ENCODE data around the gene MED19.
"Not testable (repeated sequence)": the region's sequence is repeated elsewhere in the genome, so short reads cannot be mapped to it uniquely, and the experiment has no call there.

Gene MED19

DNA sequence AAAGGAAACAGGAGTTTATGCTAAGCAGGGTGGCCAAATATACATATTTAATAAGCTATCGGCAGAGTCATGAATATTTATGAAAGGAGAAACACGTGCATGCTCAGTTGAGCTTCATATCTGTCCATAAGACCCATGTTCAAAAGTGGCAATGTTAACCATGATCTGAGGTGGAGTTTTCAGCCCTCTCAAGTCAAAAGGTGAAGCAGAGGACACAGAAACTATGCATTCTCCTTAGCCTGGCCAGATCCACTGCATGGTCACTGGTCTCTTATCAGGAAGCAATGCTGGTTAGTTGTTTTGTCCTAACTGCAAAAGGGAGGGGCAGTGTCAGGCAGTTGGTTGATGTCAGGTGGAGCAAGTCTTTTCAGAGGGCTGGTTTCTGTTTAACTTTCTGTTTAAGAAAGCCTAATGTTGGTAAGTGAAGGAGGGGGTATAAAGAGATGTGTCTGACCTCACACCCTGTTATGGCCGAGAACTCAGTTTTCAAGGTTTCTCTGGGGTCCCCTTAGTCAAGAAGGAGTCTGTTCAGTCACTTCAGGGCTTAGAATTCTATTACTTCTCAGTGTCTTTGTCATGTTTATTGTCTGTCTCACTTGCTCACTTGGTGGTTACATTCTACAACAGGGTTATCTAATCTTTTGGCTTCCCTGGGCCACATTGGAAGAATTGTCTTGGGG is 23.7 kb upstream of the MED19 start:
- Histone ChIP-seq H3K9me3 (replicated peaks; ENCODE audit: low read length) (no peaks in the 10 kb centered on the region), H3K9ac (ENCODE audit: low read depth, low read length) (no peak overlapping the region), H3K4me2 (ENCODE audit: low read length) (no peak overlapping the region)

DNA sequence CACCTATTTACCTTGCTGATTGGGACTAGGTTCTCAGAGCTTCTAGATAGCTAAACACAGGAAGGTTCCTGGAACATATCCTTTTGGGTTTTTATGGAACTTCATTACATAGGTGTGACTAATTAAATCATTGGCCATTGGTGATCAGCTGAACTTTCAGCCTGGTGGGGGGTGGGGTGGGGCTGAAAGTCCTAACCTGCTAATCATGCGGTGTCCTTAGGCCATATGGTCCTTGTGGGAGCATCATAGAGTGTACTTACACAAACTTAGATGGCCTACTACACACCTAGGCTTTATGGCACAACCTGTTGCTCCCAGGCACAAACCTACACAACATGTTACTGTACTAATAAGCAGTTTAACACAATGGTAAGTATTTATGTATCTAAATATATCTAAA is 20.6 kb upstream of the MED19 start:
- Histone ChIP-seq H3K4me3 (ENCODE audit: low read length) (no peak overlapping the region), H3K4me2 (ENCODE audit: low read length) (no peak overlapping the region), H3K36me3 (ENCODE audit: insufficient read depth, low read length) (peaks cover 9% of the 10 kb centered on the region), H3K4me1 (ENCODE audit: control insufficient read depth, insufficient read depth, low read length) (no peaks in the 10 kb centered on the region), H3K9ac (ENCODE audit: low read depth, low read length) (no peak overlapping the region), H3K9me3 (replicated peaks; ENCODE audit: low read length) (no peaks in the 10 kb centered on the region), H3K27me3 (ENCODE audit: control insufficient read depth, insufficient read depth, low read length) (no peaks in the 10 kb centered on the region)

More for the DNA sequence above, 23.7 kb upstream of the MED19 start:
- Histone ChIP-seq H3K4me1 (ENCODE audit: control insufficient read depth, insufficient read depth, low read length) (peaks cover 1% of the 10 kb centered on the region), H3K4me3 (ENCODE audit: low read length) (no peak overlapping the region), H3K36me3 (ENCODE audit: insufficient read depth, low read length) (peaks cover 22% of the 10 kb centered on the region), H3K27me3 (ENCODE audit: control insufficient read depth, insufficient read depth, low read length) (no peaks in the 10 kb centered on the region)

DNA sequence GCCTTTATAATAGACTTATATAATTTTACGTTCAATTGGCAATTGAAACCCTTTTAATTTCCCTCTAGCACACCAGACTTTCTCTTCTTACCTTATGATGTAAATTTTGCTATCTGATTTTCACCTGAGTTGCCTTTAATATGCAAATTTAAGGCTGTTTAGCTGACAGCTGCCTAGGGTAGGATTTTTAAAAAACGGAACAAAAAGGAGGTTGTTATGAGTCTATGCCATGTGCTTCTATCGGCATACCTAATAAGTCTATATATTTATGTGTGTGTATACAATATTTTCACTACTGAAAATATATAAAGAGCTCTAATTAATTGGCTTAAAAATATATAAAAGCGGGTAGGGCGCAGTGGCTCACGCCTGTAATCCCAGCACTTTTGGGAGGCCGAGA is 17.5 kb upstream of the MED19 start:
- H3K9me3 ChIP-seq (replicated peaks; ENCODE audit: low read length): no peaks in the 10 kb centered on the region

DNA sequence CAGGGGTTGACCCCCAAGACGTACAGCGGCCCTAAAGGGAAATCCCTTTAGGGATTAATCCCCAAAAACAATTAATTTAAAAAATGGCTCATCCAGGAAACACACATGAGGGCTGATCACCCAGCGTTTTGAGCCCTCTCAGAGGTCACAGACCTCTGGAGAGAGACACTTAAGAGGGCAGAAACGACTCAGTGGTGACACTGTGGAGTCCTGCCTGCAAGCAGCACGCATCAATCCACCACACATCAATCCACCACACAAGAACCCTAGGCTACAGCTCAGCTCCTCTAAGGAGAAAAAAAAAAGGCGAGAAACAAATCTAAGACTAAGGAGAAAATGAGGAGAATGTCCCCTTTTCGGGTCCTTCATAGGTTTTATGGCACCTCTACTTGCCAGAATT is 16.8 kb upstream of the MED19 start:
- Histone ChIP-seq H3K27me3 (ENCODE audit: control insufficient read depth, insufficient read depth, low read length) (no peaks in the 10 kb centered on the region), H3K4me3 (ENCODE audit: low read length) (no peak overlapping the region), H3K9me3 (replicated peaks; ENCODE audit: low read length) (no peaks in the 10 kb centered on the region), H3K9ac (ENCODE audit: low read depth, low read length) (no peak overlapping the region), H3K36me3 (ENCODE audit: insufficient read depth, low read length) (no peaks in the 10 kb centered on the region), H3K4me2 (ENCODE audit: low read length) (no peak overlapping the region), H3K4me1 (ENCODE audit: control insufficient read depth, insufficient read depth, low read length) (no peaks in the 10 kb centered on the region)

More for the DNA sequence above, 17.5 kb upstream of the MED19 start:
- Histone ChIP-seq H3K27me3 (ENCODE audit: control insufficient read depth, insufficient read depth, low read length) (no peaks in the 10 kb centered on the region), H3K4me1 (ENCODE audit: control insufficient read depth, insufficient read depth, low read length) (no peaks in the 10 kb centered on the region), H3K4me3 (ENCODE audit: low read length) (no peak overlapping the region), H3K4me2 (ENCODE audit: low read length) (no peak overlapping the region), H3K36me3 (ENCODE audit: insufficient read depth, low read length) (no peaks in the 10 kb centered on the region), H3K9ac (ENCODE audit: low read depth, low read length) (no peak overlapping the region)

DNA sequence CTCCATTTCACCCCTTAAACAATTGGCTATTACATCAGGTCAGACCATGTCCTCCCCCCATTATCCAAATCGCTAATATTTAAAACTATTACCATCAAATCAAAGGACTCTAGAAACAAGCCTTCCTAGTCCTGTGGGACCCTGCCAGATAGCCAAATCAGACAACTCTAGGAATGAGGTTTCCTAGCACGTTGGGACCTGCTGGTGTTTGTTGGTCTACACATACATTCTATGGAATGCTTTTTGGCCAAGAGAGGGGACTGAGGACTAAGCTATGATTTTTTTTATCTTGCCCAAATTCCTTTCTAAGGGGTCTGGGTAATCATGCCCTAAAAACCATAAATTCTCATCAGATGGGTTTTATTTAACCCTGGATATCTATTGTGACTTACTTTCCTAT is 15.2 kb upstream of the MED19 start:
- H3K4me2 ChIP-seq (ENCODE audit: low read length): no peak overlapping the region
- no peaks in the 10 kb centered on the region for H3K27me3 ChIP-seq (ENCODE audit: control insufficient read depth, insufficient read depth, low read length)
- H3K4me3 ChIP-seq (ENCODE audit: low read length): no peak overlapping the region
- no peaks in the 10 kb centered on the region for H3K4me1 ChIP-seq (ENCODE audit: control insufficient read depth, insufficient read depth, low read length)
- no peaks in the 10 kb centered on the region for H3K36me3 ChIP-seq (ENCODE audit: insufficient read depth, low read length)
- H3K9me3 ChIP-seq (replicated peaks; ENCODE audit: low read length): no peaks in the 10 kb centered on the region
- H3K9ac ChIP-seq (ENCODE audit: low read depth, low read length): no peak overlapping the region

DNA sequence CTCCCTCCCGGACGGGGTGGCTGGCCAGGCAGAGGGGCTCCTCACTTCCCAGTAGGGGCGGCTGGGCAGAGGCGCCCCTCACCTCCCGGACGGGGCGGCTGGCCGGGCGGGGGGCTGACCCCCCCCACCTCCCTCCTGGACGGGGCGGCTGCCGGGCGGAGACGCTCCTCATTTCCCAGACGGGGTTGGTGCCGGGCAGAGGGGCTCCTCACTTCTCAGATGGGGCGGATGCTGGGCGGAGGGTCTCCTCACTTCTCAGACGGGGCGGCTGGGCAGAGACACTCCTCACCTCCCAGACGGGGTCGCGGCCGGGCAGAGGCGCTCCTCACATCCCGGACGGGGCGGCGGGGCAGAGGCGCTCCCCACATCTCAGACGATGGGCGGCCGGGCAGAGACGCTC is 4.7 kb upstream of the MED19 start:
- not testable (repeated sequence) for H3K4me3 ChIP-seq (ENCODE audit: low read length); H3K9me3 ChIP-seq (replicated peaks; ENCODE audit: low read length); H3K4me1 ChIP-seq (ENCODE audit: control insufficient read depth, insufficient read depth, low read length); H3K4me2 ChIP-seq (ENCODE audit: low read length); H3K36me3 ChIP-seq (ENCODE audit: insufficient read depth, low read length); H3K9ac ChIP-seq (ENCODE audit: low read depth, low read length); H3K27me3 ChIP-seq (ENCODE audit: control insufficient read depth, insufficient read depth, low read length)

DNA sequence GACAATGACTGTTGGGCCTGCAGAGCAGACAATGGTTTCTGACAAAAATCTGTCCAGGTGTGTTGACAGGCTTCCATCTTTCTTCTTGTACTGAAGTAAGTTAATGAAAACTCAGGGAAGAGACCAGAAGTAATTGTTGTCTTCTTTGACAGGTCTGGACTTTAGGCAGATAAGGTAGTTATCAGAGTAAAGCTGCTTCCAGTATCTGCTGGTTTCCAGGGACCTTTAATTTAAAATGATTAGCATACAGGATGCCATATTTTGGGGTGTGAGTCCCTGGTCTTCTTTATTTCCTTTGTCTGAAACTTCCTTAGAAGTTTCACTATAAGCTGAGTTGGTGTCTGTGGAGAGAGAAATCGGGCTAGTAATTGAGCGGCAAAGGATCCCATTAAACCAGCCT is 1.8 kb upstream of the MED19 start:
- peak overlapping the region; percentile 87 for H3K9ac ChIP-seq (ENCODE audit: low read depth, low read length)
- H3K4me3 ChIP-seq (ENCODE audit: low read length): peak overlapping the region; percentile 83
- peak overlapping the region; percentile 84 for H3K4me2 ChIP-seq (ENCODE audit: low read length)
- H3K27me3 ChIP-seq (ENCODE audit: control insufficient read depth, insufficient read depth, low read length): no peaks in the 10 kb centered on the region
- H3K9me3 ChIP-seq (replicated peaks; ENCODE audit: low read length): no peaks in the 10 kb centered on the region
- peaks cover 1% of the 10 kb centered on the region for H3K36me3 ChIP-seq (ENCODE audit: insufficient read depth, low read length)
- H3K4me1 ChIP-seq (ENCODE audit: control insufficient read depth, insufficient read depth, low read length): peaks cover 19% of the 10 kb centered on the region

DNA sequence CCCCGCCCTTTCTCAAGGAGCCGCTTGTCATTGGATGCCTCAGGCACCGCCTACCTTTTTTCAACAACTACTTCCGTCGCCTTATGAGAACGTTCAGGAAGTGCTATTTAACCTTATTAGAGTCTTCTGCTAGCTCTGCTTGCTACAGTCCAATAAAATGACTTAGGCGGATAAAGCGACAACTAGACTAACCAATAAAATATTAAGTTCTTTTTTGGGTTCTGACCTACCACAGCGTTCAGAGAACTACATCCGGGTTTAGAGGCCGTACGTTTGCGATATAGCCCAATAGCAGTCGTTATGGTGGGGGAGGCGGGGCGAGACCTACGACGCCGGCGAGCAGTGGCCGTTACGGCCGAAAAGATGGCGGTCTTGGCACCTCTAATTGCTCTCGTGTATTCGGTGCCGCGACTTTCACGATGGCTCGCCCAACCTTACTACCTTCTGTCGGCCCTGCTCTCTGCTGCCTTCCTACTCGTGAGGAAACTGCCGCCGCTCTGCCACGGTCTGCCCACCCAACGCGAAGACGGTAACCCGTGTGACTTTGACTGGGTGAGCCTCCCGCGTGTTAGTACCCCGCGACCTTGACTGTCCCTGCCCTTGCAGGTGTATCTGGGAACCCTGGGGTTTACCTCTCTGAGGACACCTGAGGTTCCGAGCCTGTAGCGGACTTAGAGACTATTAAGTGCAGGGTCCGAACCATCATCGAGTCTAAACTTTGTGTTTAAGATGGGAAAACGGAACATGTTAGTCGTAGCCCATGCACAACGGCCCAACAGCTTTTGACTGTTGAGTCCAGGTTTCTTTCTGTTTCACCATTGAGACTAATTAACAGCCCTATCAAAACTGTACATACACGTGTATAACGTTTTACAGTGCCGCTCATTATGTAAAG is 488 bp upstream of the MED19 start, which contains the start of gene TMX2:
TSS of gene TMX2 (plus strand) at position 338 of the 895 bp plus-strand sequence. CDS start at position 364, 26 bp downstream.
- no peaks in the 10 kb centered on the region for H3K9me3 ChIP-seq (replicated peaks; ENCODE audit: low read length)
- H3K36me3 ChIP-seq (ENCODE audit: insufficient read depth, low read length): peaks cover 6% of the 10 kb centered on the region
- H3K4me3 ChIP-seq (ENCODE audit: low read length): peak within 1 kb of the TSS; percentile 85
- peak within 1 kb of the TSS; percentile 89 for H3K9ac ChIP-seq (ENCODE audit: low read depth, low read length)
- H3K4me2 ChIP-seq (ENCODE audit: low read length): peak within 1 kb of the TSS; percentile 89
- no peaks in the 10 kb centered on the region for H3K27me3 ChIP-seq (ENCODE audit: control insufficient read depth, insufficient read depth, low read length)
- peaks cover 19% of the 10 kb centered on the region for H3K4me1 ChIP-seq (ENCODE audit: control insufficient read depth, insufficient read depth, low read length)

DNA sequence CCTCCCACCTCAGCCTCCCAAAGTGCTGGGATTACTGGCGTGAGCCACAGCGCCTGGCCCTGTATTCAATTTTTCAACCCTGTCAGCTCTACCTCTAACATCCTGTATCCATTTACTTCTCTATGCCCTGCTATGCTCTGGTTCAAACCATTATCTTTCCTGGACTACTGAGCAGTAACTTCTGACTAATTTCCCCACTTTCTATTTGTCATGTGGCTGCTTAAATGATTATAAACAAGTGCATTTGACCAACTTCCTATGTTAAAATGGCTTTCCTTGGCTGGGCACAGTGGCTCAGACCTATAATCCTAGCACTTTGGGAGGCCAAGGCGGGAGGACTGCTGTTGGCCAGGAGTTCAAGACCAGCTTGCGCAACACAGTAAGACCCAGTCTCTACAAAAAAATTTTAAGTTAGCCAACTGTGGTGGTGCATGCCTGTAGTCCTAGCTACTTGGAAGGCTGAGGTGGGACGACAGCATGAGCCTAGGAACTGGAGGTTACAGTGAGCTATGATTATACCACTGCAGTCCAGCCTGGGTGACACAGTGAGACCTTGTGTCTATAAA is 2.1 kb downstream of the MED19 start:
- no peak overlapping the region for H3K4me3 ChIP-seq (ENCODE audit: low read length)
- peaks cover 9% of the 10 kb centered on the region for H3K36me3 ChIP-seq (ENCODE audit: insufficient read depth, low read length)
- peaks cover 19% of the 10 kb centered on the region for H3K4me1 ChIP-seq (ENCODE audit: control insufficient read depth, insufficient read depth, low read length)
- H3K27me3 ChIP-seq (ENCODE audit: control insufficient read depth, insufficient read depth, low read length): no peaks in the 10 kb centered on the region
- H3K4me2 ChIP-seq (ENCODE audit: low read length): no peak overlapping the region
- H3K9me3 ChIP-seq (replicated peaks; ENCODE audit: low read length): no peaks in the 10 kb centered on the region
- H3K9ac ChIP-seq (ENCODE audit: low read depth, low read length): no peak overlapping the region

DNA sequence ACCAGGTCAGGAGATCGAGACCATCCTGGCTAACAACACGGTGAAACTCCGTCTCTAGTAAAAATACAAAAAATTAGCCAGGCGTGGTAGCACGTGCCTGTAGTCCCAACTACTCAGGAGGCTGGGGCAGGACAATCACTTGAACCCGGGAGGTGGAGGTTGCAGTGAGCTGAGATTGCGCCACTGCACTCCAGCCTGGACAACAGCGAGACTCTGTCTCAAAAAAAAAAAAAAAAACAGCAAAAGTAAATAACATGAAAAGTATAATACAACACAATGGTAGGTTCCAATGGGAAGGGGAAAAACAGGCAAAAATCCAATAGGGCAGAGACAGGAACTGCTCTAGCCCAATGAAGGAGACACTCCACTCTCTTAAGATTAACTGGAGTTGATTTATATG is 6.6 kb downstream of the MED19 start:
- H3K27me3 ChIP-seq (ENCODE audit: control insufficient read depth, insufficient read depth, low read length); H3K4me1 ChIP-seq (ENCODE audit: control insufficient read depth, insufficient read depth, low read length); H3K4me3 ChIP-seq (ENCODE audit: low read length); H3K9me3 ChIP-seq (replicated peaks; ENCODE audit: low read length); H3K4me2 ChIP-seq (ENCODE audit: low read length); H3K9ac ChIP-seq (ENCODE audit: low read depth, low read length): not testable (repeated sequence)
- peaks cover 43% of the 10 kb centered on the region for H3K36me3 ChIP-seq (ENCODE audit: insufficient read depth, low read length)

DNA sequence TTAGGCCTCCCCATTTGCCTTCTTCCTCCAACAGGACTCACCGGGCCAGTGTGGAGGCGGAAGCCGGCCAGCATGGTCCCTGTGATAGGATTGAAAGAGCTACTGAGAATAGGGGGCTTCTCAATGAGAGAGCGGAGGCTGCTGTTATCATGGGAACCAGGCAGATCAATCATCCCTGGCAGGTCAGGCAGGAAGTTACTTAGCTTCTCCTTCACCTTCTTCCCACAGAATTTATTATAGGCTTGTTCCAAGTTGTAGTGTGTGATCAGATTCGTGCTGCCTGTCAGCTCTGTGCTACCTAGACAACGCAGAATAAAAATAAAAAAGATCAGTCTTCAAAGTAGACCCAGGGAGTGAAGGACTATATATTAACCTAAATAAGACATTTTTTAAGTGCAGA is 7.1 kb downstream of the MED19 start:
- Histone ChIP-seq H3K4me3 (ENCODE audit: low read length) (no peak overlapping the region), H3K27me3 (ENCODE audit: control insufficient read depth, insufficient read depth, low read length) (no peaks in the 10 kb centered on the region), H3K9ac (ENCODE audit: low read depth, low read length) (no peak overlapping the region), H3K4me2 (ENCODE audit: low read length) (no peak overlapping the region), H3K36me3 (ENCODE audit: insufficient read depth, low read length) (peaks cover 46% of the 10 kb centered on the region), H3K9me3 (replicated peaks; ENCODE audit: low read length) (no peaks in the 10 kb centered on the region), H3K4me1 (ENCODE audit: control insufficient read depth, insufficient read depth, low read length) (no peaks in the 10 kb centered on the region)
